Neuronal stem cell (in vitro differentiated cells): ENCODE data around the gene SYNDIG1.
A peak's percentile ranks its signal among the peaks of the same experiment; 100 is the strongest.

ENCODE experiments used
- DNase-seq: peaks from one replicate; pipeline ENCODE4 v3.0.0-alpha.2; 2013; ENCODE audit warnings: low spot score
- H2AFZ ChIP-seq: one replicate; pipeline ENCODE4 v1.6.1; 2013; ENCODE audit warnings: mild to moderate bottlenecking, low read length, inconsistent platforms
- H2AK5ac ChIP-seq: 2 replicates; pipeline ENCODE4 v1.6.1; 2013; ENCODE audit warnings: low read depth, mild to moderate bottlenecking, inconsistent platforms, low read length, moderate library complexity, mixed read lengths
- H2BK120ac ChIP-seq: 2 replicates; pipeline ENCODE4 v1.6.1; 2013; ENCODE audit warnings: low read depth, mild to moderate bottlenecking, inconsistent platforms, low read length, moderate library complexity, mixed read lengths
- H2BK12ac ChIP-seq: one replicate; pipeline ENCODE4 v1.6.1; 2013; ENCODE audit warnings: low read length, inconsistent platforms
- H2BK15ac ChIP-seq: 2 replicates; pipeline ENCODE4 v1.6.1; 2013; ENCODE audit warnings: mild to moderate bottlenecking, low read length, inconsistent platforms, mixed read lengths
- H2BK5ac ChIP-seq: one replicate; pipeline ENCODE4 v1.6.1; 2013; ENCODE audit warnings: inconsistent platforms, mild to moderate bottlenecking, low read length, moderate library complexity
- H3K14ac ChIP-seq: one replicate; pipeline ENCODE4 v1.6.1; 2013; ENCODE audit warnings: low read length, inconsistent platforms
- H3K18ac ChIP-seq: 2 replicates; pipeline ENCODE4 v1.6.1; 2013; ENCODE audit warnings: low read length, inconsistent platforms
- H3K23ac ChIP-seq: 2 replicates; pipeline ENCODE4 v1.6.1; 2013; ENCODE audit warnings: low read depth, mild to moderate bottlenecking, mixed read lengths, low read length, inconsistent platforms; ENCODE audit not compliant: poor library complexity
- H3K27ac ChIP-seq: replicated peaks from 3 replicates; pipeline ENCODE4 v1.5.1; 2013; ENCODE audit warnings: low read length, inconsistent platforms
- H3K27me3 ChIP-seq, 3 experiments: 2 replicates each; pipeline ENCODE4 v1.6.1; 2013; ENCODE audit warnings: low read length in 3 of 3, mild to moderate bottlenecking in 2 of 3, inconsistent platforms in 1 of 3, low read depth in 1 of 3, mixed read lengths in 1 of 3, moderate library complexity in 1 of 3; ENCODE audit not compliant: control insufficient read depth in 3 of 3, insufficient read depth in 3 of 3
- H3K36me3 ChIP-seq, 2 donors: replicated peaks in 1 of 2; 2 replicates each; pipeline ENCODE4 v1.6.1; 2013; ENCODE audit warnings: low read length in 2 of 2; ENCODE audit not compliant: control insufficient read depth in 2 of 2, insufficient read depth in 2 of 2
- H3K4ac ChIP-seq: 2 replicates; pipeline ENCODE4 v1.6.1; 2013; ENCODE audit warnings: inconsistent platforms, mild to moderate bottlenecking, low read length, moderate library complexity
- H3K4me1 ChIP-seq, 2 donors: 1 replicate in 1 of 2; 2 replicates in 1 of 2; pipeline ENCODE4 v1.6.1; 2013; ENCODE audit warnings: low read length in 2 of 2, low read depth in 1 of 2; ENCODE audit not compliant: control insufficient read depth in 2 of 2, insufficient read depth in 1 of 2
- H3K4me2 ChIP-seq: one replicate; pipeline ENCODE4 v1.6.1; 2013; ENCODE audit warnings: mild to moderate bottlenecking, low read length, inconsistent platforms; ENCODE audit not compliant: insufficient read depth, poor library complexity, severe bottlenecking
- H3K4me3 ChIP-seq, 2 donors: 2 replicates each; pipeline ENCODE4 v1.5.1; 2013; ENCODE audit warnings: low read length in 2 of 2, mild to moderate bottlenecking in 2 of 2, inconsistent platforms in 1 of 2, moderate library complexity in 1 of 2
- H3K79me1 ChIP-seq: one replicate; pipeline ENCODE4 v1.6.1; 2013; ENCODE audit warnings: low read depth, mild to moderate bottlenecking, inconsistent platforms, low read length, moderate library complexity
- H3K9ac ChIP-seq: one replicate; pipeline ENCODE4 v1.6.1; 2013; ENCODE audit warnings: mild to moderate bottlenecking, low read depth, low read length, inconsistent platforms; ENCODE audit not compliant: poor library complexity
- H3K9me3 ChIP-seq, 2 donors: replicated peaks in 1 of 2; 2 replicates each; pipeline versions ENCODE3 to v1.6.1; 2013; ENCODE audit warnings: low read length in 2 of 2, mild to moderate bottlenecking in 2 of 2, inconsistent platforms in 1 of 2, low read depth in 1 of 2, mixed read lengths in 1 of 2, moderate library complexity in 1 of 2; ENCODE audit not compliant: control insufficient read depth in 2 of 2, insufficient read depth in 1 of 2
- H4K8ac ChIP-seq: one replicate; pipeline ENCODE4 v1.6.1; 2013; ENCODE audit warnings: low read depth, mild to moderate bottlenecking, inconsistent platforms, low read length, moderate library complexity
- H4K91ac ChIP-seq: one replicate; pipeline ENCODE4 v1.6.1; 2013; ENCODE audit warnings: low read length, low read depth, mild to moderate bottlenecking, inconsistent platforms; ENCODE audit not compliant: poor library complexity
- WGBS, 2 donors: extraction: QIAGEN DNeasy Blood & Tissue Kit; methylation state at CpG; one replicate each; pipeline ENCODE4 v1.1.7; 2013; ENCODE audit warnings: missing lambda C conversion rate in 2 of 2, mixed read lengths in 1 of 2; ENCODE audit not compliant: insufficient read length in 2 of 2, insufficient replicate concordance in 1 of 2; ENCODE audit errors: extremely low coverage in 2 of 2; 5-methylcytosine and 5-hydroxymethylcytosine counted together

SYNDIG1 gene

DNA sequence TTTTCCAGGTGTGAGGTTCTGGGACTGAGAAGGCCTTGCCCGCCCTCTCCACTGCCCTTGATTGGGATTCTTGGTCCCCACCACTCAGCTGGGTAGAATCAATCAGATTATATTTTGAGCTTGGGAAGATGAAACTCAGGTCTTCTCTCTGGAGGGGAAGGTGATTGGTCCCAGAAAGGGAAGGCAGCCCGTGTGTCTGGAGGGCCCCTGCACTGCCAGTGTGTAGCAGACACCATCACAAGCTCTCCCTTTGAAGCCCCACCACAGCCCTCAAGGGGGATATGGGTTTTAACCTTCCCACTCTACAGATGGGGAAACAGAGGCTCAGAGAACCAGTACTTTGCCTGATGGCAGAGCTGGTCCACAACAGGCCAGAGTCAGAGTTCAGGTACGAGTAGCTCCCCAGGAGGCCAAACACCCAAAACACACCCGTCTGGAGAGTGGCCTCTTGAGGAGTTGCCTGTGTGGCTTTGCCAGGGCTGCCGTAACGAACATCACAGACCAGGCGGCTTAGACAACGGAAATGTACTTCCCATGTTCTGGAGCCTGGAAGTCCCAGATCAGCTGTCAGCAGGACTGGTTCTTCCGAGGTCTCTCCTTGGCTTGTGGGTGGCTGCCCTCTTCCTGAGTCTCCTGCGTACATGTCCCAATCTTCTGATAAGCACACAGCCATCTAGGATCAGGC lies 205.6 kb downstream of the SYNDIG1 start:
- H3K27ac ChIP-seq = no peak overlapping the region
- no peak overlapping the region for H3K4me2 ChIP-seq
- H3K23ac ChIP-seq = no peak overlapping the region
- no peaks in the 10 kb centered on the region for H3K9me3 ChIP-seq
- no peak overlapping the region for H2AFZ ChIP-seq
- no peak overlapping the region for H2BK5ac ChIP-seq
- no peak overlapping the region for H2AK5ac ChIP-seq
- no peak overlapping the region for H2BK12ac ChIP-seq
- H3K4me3 ChIP-seq = no peak overlapping the region
- no peak overlapping the region for H2BK15ac ChIP-seq
- peaks cover 0 to 3% of the 10 kb centered on the region in 2 donors for H3K4me1 ChIP-seq
- no peak overlapping the region for H4K91ac ChIP-seq
- H3K9ac ChIP-seq = no peak overlapping the region
- no peak for DNase-seq
- no peak overlapping the region for H3K14ac ChIP-seq
- no peaks in the 10 kb centered on the region for H3K27me3 ChIP-seq
- no peaks in the 10 kb centered on the region for H3K36me3 ChIP-seq
- H4K8ac ChIP-seq = no peak overlapping the region
- no peak overlapping the region for H3K18ac ChIP-seq
- no peaks in the 10 kb centered on the region for H3K79me1 ChIP-seq
- H2BK120ac ChIP-seq = no peak overlapping the region
- no peak overlapping the region for H3K4ac ChIP-seq
- WGBS, 2 donors = no CpG with 5 or more reads among the region's 10 CpGs

DNA sequence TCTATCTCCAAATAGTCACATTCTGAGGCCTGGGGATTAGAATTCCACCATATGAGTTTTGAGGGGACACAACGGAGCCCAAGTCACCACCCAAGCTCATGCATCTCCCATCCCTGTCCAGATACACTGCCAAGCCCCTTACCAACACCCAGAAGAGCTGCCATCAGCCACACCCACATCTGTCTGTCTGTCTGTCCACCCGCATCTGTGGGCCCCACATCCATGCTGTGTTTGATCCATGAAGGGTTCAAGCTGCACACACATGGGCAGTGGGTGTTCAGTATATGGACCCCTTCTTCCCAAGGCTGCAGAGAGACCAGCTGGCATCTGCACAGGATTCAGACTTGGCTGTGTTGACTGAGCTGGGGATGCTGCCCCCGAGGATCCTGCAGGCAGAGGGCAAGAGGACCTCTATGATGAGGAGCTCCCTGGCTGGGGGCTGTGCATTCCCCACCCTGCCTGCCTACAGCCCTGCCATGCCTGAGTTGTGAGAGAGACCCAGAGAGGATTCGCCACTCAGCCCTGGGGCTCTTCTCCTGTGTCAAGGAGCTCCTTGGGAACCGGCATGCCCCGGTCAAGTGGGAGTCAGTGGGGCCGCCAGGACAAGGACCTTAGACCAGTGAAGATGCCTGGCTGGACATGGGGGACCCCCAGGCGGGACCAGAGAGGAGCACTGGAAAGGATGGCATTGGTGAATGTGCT lies 206.4 kb downstream of the SYNDIG1 start:
- no peak overlapping the region for H3K27ac ChIP-seq
- no peak overlapping the region for H2BK120ac ChIP-seq
- no peak for DNase-seq
- peaks cover 0 to 3% of the 10 kb centered on the region in 2 donors for H3K4me1 ChIP-seq
- H3K4me3 ChIP-seq = no peak overlapping the region
- no peak overlapping the region for H3K4me2 ChIP-seq
- no peaks in the 10 kb centered on the region for H3K9me3 ChIP-seq
- no peak overlapping the region for H2AFZ ChIP-seq
- no CpG with 5 or more reads among the region's 8 CpGs for WGBS, 2 donors
- no peak overlapping the region for H3K4ac ChIP-seq
- H2BK5ac ChIP-seq = no peak overlapping the region
- H4K91ac ChIP-seq = no peak overlapping the region
- H2BK12ac ChIP-seq = no peak overlapping the region
- no peak overlapping the region for H3K23ac ChIP-seq
- no peak overlapping the region for H3K18ac ChIP-seq
- no peaks in the 10 kb centered on the region for H3K36me3 ChIP-seq
- peak overlapping the region; percentile 59 for H3K14ac ChIP-seq
- no peaks in the 10 kb centered on the region for H3K79me1 ChIP-seq
- no peaks in the 10 kb centered on the region for H3K27me3 ChIP-seq
- no peak overlapping the region for H3K9ac ChIP-seq
- no peak overlapping the region for H4K8ac ChIP-seq
- no peak overlapping the region for H2BK15ac ChIP-seq
- no peak overlapping the region for H2AK5ac ChIP-seq

DNA sequence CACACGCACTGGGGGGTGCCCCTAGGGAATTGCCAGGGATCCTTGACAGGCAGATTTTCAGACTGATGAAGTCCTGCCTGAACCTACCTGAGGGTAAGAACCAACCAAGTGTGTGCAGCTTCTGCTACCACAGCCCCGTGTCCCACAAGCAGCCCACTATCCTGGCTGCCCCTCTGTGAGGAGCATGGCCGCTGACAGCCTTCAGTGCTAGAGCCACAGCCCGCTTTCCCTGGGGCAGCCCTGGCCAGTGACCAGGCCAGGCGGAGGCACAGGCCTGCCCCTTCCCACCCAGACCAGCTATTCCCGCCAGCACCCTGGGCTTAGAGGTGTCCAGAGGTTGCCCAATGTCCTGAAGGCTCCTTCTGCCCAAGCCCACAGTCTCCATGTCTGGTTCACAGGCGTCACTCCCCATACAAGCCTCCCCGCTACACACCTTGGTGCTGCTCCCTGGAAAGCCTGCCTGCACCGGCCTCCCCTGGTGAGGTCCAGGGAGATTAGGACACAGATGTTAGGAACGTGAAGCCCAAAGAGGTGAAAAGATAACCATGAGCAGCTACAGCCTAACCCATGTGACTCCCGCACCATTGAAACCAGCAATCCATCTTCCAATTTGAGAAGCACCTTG lies 207.0 kb downstream of the SYNDIG1 start:
- Histone ChIP-seq H3K18ac (no peak overlapping the region), H2AK5ac (no peak overlapping the region), H4K91ac (no peak overlapping the region), H3K9ac (no peak overlapping the region), H3K9me3 (no peaks in the 10 kb centered on the region), H3K4me2 (no peak overlapping the region), H3K27ac (no peak overlapping the region), H3K4ac (no peak overlapping the region), H2BK120ac (no peak overlapping the region), H3K79me1 (no peaks in the 10 kb centered on the region), H3K23ac (no peak overlapping the region), H2BK5ac (no peak overlapping the region), H3K27me3 (no peaks in the 10 kb centered on the region), H2AFZ (no peak overlapping the region), H3K4me1 (peaks cover 0 to 3% of the 10 kb centered on the region in 2 donors), H2BK15ac (no peak overlapping the region), H3K4me3 (no peak overlapping the region), H2BK12ac (no peak overlapping the region), H3K14ac (peak overlapping the region; percentile 43), H4K8ac (no peak overlapping the region), H3K36me3 (no peaks in the 10 kb centered on the region)
- no peak for DNase-seq
- WGBS, 2 donors = no CpG with 5 or more reads among the region's 11 CpGs

DNA sequence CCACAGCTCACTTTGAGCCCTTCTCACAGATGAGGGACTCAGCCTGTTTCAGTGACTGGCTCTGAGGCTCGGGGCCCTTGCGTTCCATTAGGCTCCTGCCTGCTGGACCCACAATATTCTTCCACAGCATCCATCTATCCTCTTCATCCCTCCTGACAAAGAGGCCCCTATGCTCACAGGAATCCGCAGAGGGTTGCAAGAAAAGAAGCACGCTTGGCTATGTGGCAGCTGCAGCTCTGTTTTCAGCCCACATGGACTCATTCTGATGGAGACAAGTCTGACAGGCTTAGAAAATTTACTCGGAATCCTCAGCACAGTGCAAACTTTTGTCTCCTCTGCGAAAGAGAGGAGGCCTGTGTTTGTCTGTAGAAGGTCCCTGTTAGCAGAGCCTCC lies 207.5 kb downstream of the SYNDIG1 start:
- Histone ChIP-seq H3K36me3 (no peaks in the 10 kb centered on the region), H3K4me2 (no peak overlapping the region), H3K9me3 (no peaks in the 10 kb centered on the region), H3K9ac (no peak overlapping the region), H3K27ac (no peak overlapping the region), H3K4me3 (no peak overlapping the region), H3K18ac (no peak overlapping the region), H2AK5ac (no peak overlapping the region), H2AFZ (no peak overlapping the region), H4K91ac (no peak overlapping the region), H2BK5ac (no peak overlapping the region), H2BK120ac (no peak overlapping the region), H3K79me1 (no peaks in the 10 kb centered on the region), H4K8ac (no peak overlapping the region), H2BK15ac (no peak overlapping the region), H3K14ac (peak overlapping the region; percentile 43), H3K27me3 (no peaks in the 10 kb centered on the region), H3K23ac (no peak overlapping the region), H2BK12ac (no peak overlapping the region), H3K4me1 (peaks cover 0 to 3% of the 10 kb centered on the region in 2 donors), H3K4ac (no peak overlapping the region)
- no peak for DNase-seq
- WGBS, 2 donors = no CpG with 5 or more reads among the region's 6 CpGs
